Stimulated activated CD8-positive, alpha-beta memory T cell treated with anti-CD3 and anti-CD28 coated beads, Interleukin-15, amount 100 ng/mL, for 4 hours (primary cell): ENCODE data around the gene UNC80.
"Not testable (repeated sequence)": the region's sequence is repeated elsewhere in the genome, so short reads cannot be mapped to it uniquely, and the experiment has no call there.

Source experiments
- DNase-seq, 2 donors: peaks; one replicate each; pipeline ENCODE4 v3.0.0-alpha.2; 2020; ENCODE audit warnings: low read depth in 2 of 2

UNC80 gene, protein sequence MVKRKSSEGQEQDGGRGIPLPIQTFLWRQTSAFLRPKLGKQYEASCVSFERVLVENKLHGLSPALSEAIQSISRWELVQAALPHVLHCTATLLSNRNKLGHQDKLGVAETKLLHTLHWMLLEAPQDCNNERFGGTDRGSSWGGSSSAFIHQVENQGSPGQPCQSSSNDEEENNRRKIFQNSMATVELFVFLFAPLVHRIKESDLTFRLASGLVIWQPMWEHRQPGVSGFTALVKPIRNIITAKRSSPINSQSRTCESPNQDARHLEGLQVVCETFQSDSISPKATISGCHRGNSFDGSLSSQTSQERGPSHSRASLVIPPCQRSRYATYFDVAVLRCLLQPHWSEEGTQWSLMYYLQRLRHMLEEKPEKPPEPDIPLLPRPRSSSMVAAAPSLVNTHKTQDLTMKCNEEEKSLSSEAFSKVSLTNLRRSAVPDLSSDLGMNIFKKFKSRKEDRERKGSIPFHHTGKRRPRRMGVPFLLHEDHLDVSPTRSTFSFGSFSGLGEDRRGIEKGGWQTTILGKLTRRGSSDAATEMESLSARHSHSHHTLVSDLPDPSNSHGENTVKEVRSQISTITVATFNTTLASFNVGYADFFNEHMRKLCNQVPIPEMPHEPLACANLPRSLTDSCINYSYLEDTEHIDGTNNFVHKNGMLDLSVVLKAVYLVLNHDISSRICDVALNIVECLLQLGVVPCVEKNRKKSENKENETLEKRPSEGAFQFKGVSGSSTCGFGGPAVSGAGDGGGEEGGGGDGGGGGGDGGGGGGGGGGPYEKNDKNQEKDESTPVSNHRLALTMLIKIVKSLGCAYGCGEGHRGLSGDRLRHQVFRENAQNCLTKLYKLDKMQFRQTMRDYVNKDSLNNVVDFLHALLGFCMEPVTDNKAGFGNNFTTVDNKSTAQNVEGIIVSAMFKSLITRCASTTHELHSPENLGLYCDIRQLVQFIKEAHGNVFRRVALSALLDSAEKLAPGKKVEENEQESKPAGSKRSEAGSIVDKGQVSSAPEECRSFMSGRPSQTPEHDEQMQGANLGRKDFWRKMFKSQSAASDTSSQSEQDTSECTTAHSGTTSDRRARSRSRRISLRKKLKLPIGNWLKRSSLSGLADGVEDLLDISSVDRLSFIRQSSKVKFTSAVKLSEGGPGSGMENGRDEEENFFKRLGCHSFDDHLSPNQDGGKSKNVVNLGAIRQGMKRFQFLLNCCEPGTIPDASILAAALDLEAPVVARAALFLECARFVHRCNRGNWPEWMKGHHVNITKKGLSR (N-terminal part only)

DNA sequence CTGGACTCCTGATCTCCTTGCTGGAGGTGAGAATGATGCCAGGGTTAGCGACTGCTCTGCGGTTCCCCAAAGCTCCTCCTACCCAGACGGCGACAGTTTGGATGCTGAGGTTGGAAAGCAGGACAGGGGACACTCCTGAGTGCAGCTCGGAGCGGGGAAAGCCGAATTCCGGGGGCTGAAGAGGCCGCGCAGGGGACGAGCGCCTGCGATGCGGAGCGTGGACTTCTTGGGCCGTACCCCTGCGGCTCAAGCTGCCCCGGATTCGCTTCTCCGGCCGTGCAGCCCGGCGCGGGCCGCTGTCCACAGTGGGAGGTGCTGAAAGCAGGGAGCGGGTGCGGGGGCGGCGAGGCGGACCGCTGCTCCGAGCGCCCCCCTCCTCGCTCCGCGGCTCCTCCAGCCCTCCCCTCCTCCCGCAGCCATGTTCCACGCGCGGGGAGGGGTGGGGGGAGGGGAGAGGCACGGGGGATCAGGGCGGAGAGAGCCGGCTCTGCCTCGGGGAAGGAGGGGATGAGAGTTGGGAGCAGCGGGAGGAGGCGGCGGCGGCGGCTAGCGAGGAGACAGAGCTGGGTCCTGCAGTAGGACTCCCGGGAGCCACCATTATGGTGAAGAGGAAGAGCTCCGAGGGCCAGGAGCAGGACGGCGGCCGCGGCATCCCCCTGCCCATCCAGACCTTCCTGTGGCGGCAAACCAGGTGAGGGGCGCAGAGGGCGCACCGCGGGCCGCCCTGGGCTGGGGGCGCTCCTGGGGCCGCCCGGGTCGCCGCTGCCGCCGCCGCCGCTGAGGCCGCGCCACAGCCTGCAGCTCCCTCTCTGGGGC is at the start of gene UNC80:
TSS of gene UNC80 (plus strand) at position 359 of the 816 bp plus-strand sequence. CDS start at position 600, 241 bp downstream.
- no peak for DNase-seq

DNA sequence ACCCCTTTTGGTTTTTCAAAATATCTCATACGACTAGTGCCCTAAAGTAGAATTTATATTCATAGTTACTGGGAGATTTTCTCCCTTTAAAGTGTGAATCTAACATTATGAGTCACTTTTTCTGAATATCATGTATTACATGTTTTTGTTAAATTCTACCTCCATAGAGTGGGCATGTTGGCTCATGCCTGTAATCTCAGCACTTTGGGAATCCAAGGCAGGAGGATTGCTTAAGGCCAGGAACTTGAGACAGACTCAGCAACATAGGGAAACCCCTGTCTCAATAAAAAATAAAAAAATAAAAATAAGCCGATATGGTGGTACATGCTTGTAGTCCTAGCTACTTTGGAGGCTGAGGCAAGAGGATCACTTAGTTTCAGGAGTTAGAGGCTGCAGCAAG is 45.3 kb upstream of the UNC80 start:
- no peak for DNase-seq

DNA sequence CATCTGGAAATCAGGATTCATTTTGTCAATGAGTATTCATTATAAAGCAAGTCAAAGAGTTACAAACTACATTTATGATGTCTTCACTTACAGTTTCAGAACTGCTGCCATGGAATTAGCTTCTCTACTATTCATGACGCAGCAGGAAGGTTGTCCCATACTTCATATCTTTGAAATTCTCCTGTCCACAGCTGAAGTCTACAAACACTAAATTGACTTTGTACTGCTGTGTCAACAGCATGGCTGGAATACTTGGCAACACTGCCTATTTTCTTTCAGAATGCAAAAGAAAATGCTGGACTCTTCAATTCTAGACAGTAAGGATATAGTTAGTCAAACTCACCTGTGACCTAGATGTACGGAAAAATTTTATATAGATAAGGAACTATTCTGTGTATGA is 44.6 kb upstream of the UNC80 start:
- no peak for DNase-seq

- no peak for DNase-seq
Observed at GRCh38 chr2:209734805-209735204, 36.8 kb upstream of the UNC80 start.

DNA sequence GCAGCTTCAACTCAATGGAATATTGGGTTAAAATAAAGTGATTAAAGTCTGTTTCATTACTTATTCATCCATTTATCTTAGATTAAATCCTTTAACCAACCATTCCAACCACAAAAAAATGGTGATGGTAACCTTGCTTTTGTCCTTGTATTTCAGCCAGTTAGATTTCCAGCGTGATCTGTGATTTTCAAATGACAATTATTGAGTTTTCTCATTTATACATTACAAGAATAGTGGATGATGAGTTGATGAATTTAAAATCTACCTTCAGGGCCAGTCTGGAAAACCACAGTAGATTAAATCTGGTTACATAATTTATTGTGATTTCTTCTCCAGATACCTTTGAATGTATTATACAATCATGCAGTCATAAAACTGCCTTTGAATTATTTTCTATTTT is 29.7 kb upstream of the UNC80 start:
- no peak for DNase-seq

DNA sequence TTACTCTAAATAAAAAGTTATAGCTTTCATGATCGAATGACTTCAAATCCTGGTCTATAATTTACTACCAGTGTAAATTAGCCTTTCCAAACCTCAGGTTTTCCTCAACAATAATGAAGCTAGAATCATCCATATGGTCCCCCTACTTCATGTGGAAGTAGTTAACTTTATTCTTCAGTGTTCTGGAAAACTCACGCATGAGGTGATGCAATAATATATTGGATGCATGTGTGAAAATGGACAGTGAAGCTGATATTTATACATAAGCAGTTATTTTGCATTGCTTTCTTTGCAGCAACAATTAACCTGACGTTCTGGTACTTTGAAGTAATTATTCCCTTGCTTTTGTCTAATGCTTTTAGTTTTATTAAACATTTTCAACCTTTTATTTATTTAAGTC is 18.6 kb upstream of the UNC80 start:
- no peak for DNase-seq

DNA sequence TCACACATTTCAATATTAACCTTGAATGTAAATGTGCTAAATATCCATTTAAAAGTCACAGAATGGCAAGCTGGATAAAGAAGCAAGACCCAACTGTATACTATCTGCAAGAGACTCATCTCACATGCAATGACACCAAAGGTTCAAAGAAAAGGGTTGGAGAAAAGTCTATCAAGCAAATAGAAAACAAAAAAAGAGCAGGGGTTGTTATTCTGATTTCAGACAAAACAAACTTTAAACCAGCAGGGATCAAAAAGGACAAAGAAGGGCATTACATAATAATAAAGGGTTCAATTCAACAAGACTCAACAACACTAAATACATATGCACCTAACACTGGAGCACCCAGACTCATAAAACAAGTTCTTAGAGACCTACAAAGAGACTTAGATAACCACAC is 14.5 kb upstream of the UNC80 start:
- no peak for DNase-seq

GRCh38 chr2:209761566-209761965 is 10.1 kb upstream of the UNC80 start:
- DNase-seq: no peak

DNA sequence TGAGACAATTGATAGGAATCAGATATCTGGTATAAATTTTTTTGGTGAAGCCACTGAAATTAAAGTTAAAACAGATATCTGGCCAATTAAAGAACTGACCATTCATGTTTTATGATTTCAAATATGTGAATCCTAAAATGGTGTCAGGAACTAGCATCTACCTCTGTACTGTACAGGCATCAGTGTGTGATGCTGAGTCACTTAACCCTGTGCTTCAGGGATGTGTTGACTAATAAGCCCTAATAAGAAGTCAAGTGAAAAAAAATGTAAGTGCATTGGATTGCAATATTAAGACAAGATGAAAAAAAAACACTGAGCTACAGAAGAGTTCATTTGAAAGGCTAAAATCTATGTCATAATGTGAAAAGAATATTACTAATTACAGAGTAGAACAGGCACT is 9.1 kb upstream of the UNC80 start:
- no peak for DNase-seq

- DNase-seq: no peak
Observed at GRCh38 chr2:209763106-209763505, 8.5 kb upstream of the UNC80 start.

- no peak for DNase-seq
Observed at GRCh38 chr2:209766613-209767012, 5.0 kb upstream of the UNC80 start.

DNA sequence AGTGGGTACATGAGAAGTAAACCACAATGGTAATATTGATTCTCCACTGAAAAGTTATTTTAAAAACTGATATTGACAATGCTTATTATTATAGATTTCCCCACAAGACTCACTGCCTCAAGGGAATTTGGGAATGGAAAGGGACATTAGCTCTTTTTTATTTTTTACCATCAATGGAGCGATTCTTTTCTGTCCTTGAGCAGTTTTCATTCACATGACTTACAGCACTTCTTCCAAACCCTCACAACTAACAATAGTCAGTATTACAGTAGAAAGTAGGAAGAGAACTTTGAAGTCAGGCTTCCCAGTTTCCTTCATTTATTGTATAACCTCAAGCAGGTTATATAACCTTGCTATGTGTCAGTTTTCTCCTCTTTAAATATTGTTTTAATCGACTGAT is 4.3 kb upstream of the UNC80 start:
- no peak for DNase-seq

DNA sequence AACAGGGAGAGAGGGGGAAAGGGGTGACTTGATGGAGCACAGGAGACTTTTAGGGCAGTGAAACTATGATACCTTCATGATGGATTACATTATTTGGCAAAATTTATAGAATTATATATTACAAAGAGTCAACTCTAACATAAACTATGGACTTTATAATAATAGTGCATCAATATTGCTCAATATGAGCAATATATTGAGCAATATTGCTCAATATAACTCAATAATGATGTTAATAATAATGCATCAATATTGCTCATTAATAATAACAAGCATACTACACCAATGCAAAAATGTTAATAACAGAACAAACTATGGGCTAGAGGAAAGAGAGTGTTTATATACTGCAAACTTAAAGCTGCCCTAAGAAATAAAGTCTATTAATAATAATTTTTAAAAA is 3.1 kb upstream of the UNC80 start:
- no peak for DNase-seq

- DNase-seq: no peak
Observed at GRCh38 chr2:209772290-209772685, 656 bp downstream of the UNC80 start.

- DNase-seq: no peak
Observed at GRCh38 chr2:209773377-209773776, 1.7 kb downstream of the UNC80 start.

DNA sequence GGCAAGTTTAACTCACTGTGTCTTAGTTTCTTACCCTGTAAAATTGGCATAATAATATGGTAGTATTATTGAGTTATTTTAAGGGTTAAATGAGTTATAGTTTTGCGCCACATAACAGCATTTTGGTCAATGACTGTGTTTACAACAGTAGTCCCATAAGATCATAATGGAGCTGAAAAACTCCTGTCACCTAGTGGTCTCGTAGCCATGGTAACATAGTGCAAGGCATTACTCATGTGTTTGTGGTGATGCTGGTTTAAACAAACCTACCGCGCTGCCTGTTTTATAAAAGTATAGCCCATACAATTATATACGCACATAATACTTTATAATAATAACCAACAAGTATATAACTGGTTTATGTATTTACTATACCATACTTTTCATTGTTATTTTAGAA is 15.8 kb downstream of the UNC80 start:
- no peak for DNase-seq

DNA sequence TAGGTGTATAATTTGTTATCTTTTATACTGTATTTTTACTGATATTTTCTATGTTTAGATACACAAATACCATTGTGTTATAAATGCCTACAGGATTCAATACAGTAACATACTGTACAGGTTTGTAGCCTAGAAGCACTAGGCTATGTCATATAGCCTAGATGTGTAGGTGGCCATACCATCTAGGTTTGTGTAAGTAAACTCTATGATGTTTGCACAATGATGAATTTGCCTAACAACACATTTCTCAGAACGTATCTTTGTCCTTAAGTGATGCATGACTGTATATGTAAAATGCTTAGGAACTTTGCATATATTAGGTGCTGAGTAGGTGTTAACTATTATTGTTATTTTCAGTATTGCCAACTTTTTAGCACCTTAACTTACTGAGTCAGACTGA is 17.3 kb downstream of the UNC80 start:
- no peak for DNase-seq

- DNase-seq: no peak
Observed at GRCh38 chr2:209790066-209790728, 18.6 kb downstream of the UNC80 start.

DNA sequence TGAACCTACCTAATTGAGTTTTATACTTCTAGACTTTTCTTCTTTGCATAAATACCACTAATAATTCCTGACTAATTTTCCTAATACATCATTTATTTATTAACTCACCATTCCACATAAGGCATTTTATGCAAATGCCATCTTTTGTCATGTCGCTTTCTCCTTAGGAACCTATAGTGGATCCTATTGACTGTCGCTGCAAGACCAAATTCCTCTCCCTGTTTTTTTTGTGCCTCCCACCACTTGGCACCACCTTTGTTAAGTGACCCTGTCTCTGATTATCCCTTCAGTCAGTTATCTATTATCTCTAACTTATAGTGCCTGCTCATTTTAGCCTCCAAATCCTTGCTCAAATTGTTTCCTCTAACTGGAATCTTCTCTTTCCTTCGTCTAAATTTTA is 19.5 kb downstream of the UNC80 start:
- DNase-seq: no peak

DNA sequence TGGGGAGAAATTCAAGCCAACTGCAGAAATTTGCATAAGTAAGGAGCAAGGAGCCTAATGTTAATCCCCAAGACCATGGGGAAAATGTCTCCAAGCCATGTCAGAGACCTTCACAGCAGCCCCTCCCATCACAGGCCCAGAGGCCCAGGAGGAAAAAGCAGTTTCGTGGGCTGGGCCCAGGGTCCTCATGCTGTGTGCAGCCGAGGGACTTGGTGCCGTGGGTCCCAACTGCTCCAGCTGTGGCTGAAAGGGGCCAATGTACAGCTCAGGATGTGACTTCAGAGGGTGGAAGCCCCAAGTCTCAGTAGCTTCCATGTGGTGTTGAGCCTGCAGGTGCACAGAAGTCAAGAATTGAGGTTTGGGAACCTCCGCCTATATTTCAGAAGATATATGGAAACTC is 23.8 kb downstream of the UNC80 start:
- not testable (repeated sequence) for DNase-seq

GRCh38 chr2:209805351-209805750 is 33.7 kb downstream of the UNC80 start:
- no peak for DNase-seq
